ENCODE measurements around the gene PRR18. TPM values are rescaled to one million over a fixed set of nuclear protein-coding genes. Genes with fewer than 3 reads are reported as not detected.

The PRR18 gene
- total and polyA plus RNA-seq, 9 of the 15 experiments (the other 6 are each of a cell fraction or from before 2014, with no cell fraction given): not detected

DNA sequence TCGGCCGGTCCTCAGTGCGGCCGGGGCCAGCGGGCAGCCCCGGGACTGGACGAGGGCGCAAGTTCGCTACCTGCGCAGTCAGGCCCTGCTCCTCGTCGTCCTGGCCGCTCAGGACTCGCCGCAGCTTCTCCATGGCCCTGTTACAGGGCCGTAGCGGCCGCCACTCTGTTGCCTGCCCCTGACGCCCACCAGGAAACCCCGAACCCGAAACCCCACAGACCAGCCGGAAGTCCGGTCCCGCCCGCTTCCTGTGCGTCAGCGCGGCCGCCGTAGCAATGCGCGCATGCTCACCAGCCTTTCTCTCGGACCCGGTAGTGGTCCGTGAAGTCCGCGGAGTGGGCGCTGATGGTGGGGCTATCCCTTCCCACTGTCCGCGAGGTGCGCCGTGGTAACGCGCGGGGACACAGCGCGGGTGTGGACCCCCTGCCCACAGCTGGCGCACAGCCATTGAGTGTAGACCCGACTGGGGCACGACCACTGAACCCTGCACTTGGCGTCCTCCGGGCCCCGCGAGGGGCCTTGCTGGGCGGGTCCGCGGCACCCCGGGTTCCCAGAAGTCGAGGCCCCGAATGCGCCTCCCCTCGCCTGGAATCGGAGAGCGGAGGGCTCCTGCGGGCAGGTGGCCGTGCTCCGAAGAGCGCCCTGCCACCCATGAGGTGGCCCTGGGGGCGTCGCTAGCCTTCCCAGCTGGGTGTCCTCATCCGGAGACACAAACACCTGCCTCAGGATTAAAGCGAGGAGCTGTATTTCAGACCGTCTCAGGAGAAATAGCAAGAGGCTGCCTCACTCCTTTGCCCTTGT, 34.4 kb upstream of the PRR18 start, which contains the start of gene SFT2D1 (continued):
- 0 out of 2 replicates have a peak, but pooled peaks have one; percentile 69 for TF ChIP-seq LCOR (CRISPR knock-in tag; IDR thresholded peaks at IDR 0.05)
- TF ChIP-seq, protein P1, sequence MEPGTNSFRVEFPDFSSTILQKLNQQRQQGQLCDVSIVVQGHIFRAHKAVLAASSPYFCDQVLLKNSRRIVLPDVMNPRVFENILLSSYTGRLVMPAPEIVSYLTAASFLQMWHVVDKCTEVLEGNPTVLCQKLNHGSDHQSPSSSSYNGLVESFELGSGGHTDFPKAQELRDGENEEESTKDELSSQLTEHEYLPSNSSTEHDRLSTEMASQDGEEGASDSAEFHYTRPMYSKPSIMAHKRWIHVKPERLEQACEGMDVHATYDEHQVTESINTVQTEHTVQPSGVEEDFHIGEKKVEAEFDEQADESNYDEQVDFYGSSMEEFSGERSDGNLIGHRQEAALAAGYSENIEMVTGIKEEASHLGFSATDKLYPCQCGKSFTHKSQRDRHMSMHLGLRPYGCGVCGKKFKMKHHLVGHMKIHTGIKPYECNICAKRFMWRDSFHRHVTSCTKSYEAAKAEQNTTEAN (CRISPR knock-in tag; IDR thresholded peaks at IDR 0.05): peak; percentile 90; the same call in 1 of the 2 replicates
- TF ChIP-seq ZNF24 (IDR thresholded peaks at IDR 0.05): 0 out of 2 replicates have a peak, but pooled peaks have one; percentile 21
- no peak for TF ChIP-seq NFYB (IDR thresholded peaks at IDR 0.05; ENCODE audit: extremely low read depth, insufficient read length)
- peak; percentile 18 for TF ChIP-seq CCNT2 (IDR thresholded peaks at IDR 0.05; ENCODE audit: borderline replicate concordance, extremely low read depth, insufficient read length, low read depth, low read length)
- TF ChIP-seq, protein P2, sequence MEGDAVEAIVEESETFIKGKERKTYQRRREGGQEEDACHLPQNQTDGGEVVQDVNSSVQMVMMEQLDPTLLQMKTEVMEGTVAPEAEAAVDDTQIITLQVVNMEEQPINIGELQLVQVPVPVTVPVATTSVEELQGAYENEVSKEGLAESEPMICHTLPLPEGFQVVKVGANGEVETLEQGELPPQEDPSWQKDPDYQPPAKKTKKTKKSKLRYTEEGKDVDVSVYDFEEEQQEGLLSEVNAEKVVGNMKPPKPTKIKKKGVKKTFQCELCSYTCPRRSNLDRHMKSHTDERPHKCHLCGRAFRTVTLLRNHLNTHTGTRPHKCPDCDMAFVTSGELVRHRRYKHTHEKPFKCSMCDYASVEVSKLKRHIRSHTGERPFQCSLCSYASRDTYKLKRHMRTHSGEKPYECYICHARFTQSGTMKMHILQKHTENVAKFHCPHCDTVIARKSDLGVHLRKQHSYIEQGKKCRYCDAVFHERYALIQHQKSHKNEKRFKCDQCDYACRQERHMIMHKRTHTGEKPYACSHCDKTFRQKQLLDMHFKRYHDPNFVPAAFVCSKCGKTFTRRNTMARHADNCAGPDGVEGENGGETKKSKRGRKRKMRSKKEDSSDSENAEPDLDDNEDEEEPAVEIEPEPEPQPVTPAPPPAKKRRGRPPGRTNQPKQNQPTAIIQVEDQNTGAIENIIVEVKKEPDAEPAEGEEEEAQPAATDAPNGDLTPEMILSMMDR (IDR thresholded peaks at IDR 0.05 in 2 of 3, conservative IDR thresholded peaks at IDR 0.05 in 1 of 3; ENCODE audit: insufficient read depth in 2 of 3, low read depth in 1 of 3, low read length in 3 of 3): 0 out of 6 replicates have a peak, but pooled peaks of 1 of the 3 experiments have one; percentile 2
- no peak for TF ChIP-seq ZNF174 (CRISPR knock-in tag; IDR thresholded peaks at IDR 0.05)
- no peak for TF ChIP-seq HDAC3 (IDR thresholded peaks at IDR 0.05; ENCODE audit: borderline replicate concordance, partially characterized antibody)
- no peak for TF ChIP-seq ERF (CRISPR knock-in tag; IDR thresholded peaks at IDR 0.05)
- TF ChIP-seq, protein P3, sequence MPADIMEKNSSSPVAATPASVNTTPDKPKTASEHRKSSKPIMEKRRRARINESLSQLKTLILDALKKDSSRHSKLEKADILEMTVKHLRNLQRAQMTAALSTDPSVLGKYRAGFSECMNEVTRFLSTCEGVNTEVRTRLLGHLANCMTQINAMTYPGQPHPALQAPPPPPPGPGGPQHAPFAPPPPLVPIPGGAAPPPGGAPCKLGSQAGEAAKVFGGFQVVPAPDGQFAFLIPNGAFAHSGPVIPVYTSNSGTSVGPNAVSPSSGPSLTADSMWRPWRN (IDR thresholded peaks at IDR 0.05; ENCODE audit: low read depth): no peak
- TF ChIP-seq, protein P4, sequence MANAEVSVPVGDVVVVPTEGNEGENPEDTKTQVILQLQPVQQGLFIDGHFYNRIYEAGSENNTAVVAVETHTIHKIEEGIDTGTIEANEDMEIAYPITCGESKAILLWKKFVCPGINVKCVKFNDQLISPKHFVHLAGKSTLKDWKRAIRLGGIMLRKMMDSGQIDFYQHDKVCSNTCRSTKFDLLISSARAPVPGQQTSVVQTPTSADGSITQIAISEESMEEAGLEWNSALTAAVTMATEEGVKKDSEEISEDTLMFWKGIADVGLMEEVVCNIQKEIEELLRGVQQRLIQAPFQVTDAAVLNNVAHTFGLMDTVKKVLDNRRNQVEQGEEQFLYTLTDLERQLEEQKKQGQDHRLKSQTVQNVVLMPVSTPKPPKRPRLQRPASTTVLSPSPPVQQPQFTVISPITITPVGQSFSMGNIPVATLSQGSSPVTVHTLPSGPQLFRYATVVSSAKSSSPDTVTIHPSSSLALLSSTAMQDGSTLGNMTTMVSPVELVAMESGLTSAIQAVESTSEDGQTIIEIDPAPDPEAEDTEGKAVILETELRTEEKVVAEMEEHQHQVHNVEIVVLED (CRISPR knock-in tag; IDR thresholded peaks at IDR 0.05): peak; percentile 64
- TF ChIP-seq, protein P5, sequence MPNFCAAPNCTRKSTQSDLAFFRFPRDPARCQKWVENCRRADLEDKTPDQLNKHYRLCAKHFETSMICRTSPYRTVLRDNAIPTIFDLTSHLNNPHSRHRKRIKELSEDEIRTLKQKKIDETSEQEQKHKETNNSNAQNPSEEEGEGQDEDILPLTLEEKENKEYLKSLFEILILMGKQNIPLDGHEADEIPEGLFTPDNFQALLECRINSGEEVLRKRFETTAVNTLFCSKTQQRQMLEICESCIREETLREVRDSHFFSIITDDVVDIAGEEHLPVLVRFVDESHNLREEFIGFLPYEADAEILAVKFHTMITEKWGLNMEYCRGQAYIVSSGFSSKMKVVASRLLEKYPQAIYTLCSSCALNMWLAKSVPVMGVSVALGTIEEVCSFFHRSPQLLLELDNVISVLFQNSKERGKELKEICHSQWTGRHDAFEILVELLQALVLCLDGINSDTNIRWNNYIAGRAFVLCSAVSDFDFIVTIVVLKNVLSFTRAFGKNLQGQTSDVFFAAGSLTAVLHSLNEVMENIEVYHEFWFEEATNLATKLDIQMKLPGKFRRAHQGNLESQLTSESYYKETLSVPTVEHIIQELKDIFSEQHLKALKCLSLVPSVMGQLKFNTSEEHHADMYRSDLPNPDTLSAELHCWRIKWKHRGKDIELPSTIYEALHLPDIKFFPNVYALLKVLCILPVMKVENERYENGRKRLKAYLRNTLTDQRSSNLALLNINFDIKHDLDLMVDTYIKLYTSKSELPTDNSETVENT (CRISPR knock-in tag; IDR thresholded peaks at IDR 0.05): peak; percentile 73
- no peak for TF ChIP-seq CC2D1A (IDR thresholded peaks at IDR 0.05)
- TF ChIP-seq MBD2 (IDR thresholded peaks at IDR 0.05; ENCODE audit: borderline replicate concordance, low read depth): peak; percentile 85
- TF ChIP-seq ZNF76 (CRISPR knock-in tag; IDR thresholded peaks at IDR 0.05; ENCODE audit: borderline replicate concordance): no peak
- TF ChIP-seq SIN3A (IDR thresholded peaks at IDR 0.05; ENCODE audit: borderline replicate concordance in 2 of 2, control insufficient read depth in 1 of 2, low read depth in 2 of 2, low read length in 2 of 2): peak; percentile 64 to 87; a peak in 3 of 4 replicates
- TF ChIP-seq EP400 (IDR thresholded peaks at IDR 0.05): peak; percentile 91
- no peak; the same call in 1 of the 2 replicates for TF ChIP-seq ZBTB1 (CRISPR knock-in tag; IDR thresholded peaks at IDR 0.05; ENCODE audit: borderline replicate concordance, low read depth)

Measured in K562 (cell line).